PC-3 (cell line): ENCODE measurements around the gene BHLHE23.

Experiments used
- CTCF ChIP-seq: fragments of 300-600 bp; sonication (generic); conservative IDR thresholded peaks from 2 replicates; pipeline ENCODE4 v1.5.1; 2017; ENCODE audit warnings: antibody characterized with exemption, low read depth, mild to moderate bottlenecking, low read length
- EZH2 ChIP-seq: fragments of 300-600 bp; sonication (generic); IDR thresholded peaks from one replicate; pipeline ENCODE4 v1.6.1; 2017; ENCODE audit warnings: antibody characterized with exemption, mild to moderate bottlenecking, low read length; ENCODE audit not compliant: unreplicated experiment

DNA sequence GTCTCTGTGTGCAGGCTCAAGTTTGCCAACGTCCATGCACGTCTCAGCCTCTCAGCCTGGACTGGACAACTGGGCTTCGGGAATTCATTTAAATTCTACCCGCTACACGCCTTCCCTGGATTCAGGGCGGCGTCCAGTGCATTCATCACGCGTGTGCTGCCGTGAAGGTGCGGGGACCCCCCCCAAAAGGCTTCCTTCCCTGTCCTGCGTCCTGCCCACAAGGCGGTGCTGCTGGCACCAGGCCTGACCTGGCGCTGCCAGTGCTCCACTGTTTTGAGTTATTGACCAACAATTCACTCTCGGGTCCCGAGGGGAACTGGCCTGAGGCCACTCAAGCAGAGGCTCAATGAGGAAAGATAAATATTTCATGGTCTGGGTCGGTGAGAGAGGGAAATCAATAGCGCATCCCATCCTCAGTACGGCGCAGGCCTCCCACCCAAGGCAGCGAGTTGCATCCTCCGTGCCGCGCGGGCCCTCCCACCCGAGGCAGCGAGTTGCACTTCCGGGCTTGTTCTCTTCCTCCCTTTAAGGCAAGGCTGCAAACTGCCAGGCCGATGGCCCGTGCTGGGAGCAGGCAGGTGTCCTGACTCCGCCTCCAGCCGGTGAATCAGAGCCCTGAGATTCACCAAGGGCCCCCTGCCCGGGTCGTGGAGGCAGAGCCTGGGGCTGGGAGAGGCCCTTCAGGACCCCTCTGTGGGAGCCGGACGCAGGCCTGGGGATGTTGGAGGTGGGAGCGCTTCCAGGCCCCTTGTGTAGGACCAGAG is 22.8 kb upstream of the BHLHE23 start:
- TF ChIP-seq CTCF (no peak), EZH2 (no peak)
